ENCODE data around the gene DHX38. TPM values are rescaled to one million over a fixed set of nuclear protein-coding genes. Genes with fewer than 3 reads are reported as not detected.
"Not testable (repeated sequence)": the region's sequence is repeated elsewhere in the genome, so short reads cannot be mapped to it uniquely, and the experiment has no call there.

The DHX38 gene
- 47.9 and 70.0 TPM in 2 replicates for total RNA-seq (2014; rRNA removed; shearing (Covaris generic))

- DNase-seq (ENCODE audit: low read depth), result peak; percentile 97
These were observed at the start of gene DHX38, which contains the start of gene TXNL4B for GRCh38 chr16:72093448-72094265. DHX38 (plus strand) TSS chr16:72093847; CDS start chr16:72096158, 2,311 bp downstream. TXNL4B (minus strand) TSS chr16:72093620; CDS start chr16:72090749, 2,871 bp downstream.

DNA sequence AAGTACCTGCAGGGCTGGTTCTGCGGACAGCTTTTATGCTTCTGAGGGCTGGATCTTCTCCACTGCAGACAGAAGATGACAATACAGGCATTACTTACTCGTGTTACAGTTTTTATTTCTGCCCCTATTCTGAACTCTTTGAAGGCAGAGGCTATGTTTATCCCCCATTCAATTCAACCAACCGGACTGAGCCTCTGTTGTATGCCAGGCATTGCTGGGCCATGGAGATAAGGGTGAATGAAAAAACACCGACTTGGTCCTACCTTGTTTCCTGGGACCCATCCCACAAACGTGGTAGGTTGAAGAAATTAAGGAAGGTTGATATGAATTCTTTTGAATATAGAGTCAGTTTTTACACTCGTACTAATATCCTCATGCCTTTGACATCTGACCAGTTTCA is 49.4 kb upstream of the DHX38 start:
- no peak for DNase-seq (ENCODE audit: low read depth)

DNA sequence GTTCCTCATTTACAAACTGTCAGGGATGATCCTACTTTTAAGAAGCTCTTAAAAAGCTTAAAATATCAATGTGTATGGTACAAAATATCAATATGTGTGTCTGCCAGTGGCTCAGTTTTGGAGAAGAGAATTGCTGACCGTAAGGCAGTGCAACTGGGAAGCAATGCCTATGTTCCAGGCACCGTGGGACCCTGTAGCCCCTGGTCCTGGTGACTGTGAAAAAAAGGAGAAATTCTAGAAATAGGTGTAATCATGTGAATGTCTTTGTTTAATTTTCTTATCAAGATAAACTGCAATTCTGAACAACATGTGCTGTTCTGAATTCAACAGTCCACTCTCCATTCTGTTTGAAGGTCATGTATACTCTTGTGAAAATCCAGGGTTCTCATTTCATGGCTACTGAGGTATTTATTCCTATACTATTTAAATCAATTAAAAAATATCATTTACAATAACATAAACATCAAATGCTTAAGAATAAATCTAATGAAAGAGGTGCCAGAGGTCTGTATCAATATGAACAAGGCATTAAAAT is 48.8 kb upstream of the DHX38 start:
- no peak for DNase-seq (ENCODE audit: low read depth)

DNA sequence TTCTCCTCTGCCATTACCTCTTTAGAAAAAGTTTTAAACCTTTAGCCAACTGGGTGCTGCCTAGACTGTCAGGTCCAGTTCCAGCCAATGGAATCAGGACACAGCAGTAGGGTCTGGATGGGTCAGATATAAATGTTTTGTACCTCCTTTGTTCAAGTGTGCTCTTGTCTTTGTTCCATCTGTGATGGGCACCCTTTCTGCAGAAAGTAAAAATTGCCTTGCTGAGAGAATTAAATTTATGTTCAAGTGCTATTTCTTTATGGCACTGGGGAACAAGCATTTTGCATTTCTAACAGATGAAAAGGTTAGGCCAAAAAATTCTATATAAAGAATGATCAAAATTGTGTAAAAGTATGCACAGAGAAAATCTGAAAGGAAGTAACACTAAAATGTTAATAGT is 44.5 kb upstream of the DHX38 start:
- no peak for DNase-seq (ENCODE audit: low read depth)

DNA sequence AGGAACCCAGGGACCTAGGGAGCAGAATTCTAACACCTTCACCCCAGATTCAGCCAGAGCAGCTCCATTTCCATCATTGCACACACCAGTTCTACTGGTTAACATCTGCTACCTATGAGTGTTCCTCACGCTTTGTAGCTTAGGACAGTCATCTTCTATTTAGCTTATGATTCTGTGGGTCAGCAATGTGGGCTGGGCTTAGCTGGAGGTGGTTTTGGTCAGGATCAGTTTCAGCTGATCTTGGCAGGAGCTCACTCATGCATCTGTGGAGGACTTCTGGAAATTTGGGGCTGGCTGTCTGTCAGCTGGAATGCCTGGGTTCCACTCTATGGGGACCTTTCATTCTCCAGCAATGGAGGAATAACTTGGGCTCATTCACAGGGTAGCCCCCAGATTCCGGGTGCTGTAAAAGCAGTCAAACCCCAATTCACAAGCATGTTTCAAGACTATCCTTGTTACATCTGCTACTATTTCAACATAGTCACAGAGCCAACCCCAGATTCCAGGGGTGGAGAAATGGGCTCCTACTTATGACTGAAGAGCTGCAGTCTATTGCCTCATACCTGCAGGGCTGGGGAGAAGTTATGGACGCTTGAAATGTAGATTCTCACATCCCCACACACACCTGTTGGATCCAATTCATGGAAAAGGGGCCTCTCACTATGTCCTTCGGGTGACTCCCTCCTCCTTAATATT is 42.7 kb upstream of the DHX38 start:
- no peak for DNase-seq (ENCODE audit: low read depth)

DNA sequence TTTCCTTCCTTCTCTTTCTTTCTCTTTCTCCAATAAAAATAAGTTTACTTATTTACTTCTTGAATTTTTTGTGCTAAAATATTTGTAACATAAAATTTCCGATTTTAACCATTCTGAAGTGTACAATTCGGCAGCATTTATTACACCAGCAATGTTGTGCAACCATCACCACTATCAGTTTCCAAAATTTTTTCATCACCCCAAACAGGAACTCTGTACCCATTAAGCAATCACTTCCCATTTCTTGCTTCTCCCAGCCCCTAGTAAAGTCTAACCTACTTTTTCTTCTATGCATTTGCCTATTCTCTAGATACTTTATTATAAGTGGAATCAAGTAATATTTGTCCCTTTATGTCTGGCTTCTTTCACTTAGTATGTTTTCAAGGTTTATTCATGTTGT is 41.8 kb upstream of the DHX38 start:
- DNase-seq (ENCODE audit: low read depth), result no peak

DNA sequence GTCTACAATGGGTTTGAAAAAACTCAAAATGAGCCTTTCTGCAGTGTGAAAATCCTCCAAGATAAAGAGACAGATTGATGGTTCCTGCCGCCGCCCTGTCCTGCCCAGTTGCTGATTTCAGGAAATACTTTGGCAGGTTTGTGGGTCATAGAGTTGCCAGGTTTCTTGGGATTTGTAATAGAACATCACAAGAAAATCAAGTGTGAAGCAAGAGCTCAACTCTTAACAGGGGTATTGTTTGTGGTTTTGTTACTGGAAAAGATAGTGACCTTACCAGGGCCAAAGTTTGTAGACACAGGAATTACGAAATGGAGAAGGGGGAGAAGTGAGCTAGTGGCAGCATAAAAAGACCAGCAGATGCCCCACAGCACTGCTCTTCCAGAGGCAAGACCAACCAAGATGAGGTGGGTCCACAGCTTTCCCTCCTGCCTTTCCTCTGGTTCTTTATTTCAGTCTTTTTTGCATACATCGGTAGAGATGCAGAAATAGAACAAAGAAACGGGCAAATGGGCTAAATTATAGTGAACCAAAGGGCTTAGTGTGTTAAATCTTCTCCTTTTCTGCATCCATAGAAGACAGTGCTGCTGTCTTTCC is 39.3 kb upstream of the DHX38 start, which contains the start of gene HP:
HP (plus strand) TSS at position 252 of the 594 bp plus-strand sequence; CDS start at position 400, 148 bp downstream.
- DNase-seq (ENCODE audit: low read depth), result not testable (repeated sequence)

- no peak for DNase-seq (ENCODE audit: low read depth)
These were observed 37.7 kb upstream of the DHX38 start for GRCh38 chr16:72055911-72056310.

DNA sequence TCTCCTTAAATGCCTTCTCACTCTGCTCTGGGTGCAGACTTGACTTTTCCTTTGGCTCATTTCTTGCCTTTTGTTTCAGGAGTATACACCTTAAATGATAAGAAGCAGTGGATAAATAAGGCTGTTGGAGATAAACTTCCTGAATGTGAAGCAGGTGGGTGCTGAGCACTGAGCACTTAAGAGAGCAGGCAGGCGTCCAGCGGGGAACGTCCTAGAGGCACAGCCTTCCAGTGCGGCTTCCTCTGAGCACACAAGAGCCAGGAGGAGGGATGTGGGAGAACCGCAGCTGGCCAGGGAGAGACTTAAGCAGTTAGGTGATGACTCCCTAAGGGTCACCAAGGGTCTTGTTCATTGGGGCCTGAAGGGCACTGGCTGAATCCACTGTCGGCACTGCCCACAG is 36.3 kb upstream of the DHX38 start:
- not testable (repeated sequence) for DNase-seq (ENCODE audit: low read depth)

DNA sequence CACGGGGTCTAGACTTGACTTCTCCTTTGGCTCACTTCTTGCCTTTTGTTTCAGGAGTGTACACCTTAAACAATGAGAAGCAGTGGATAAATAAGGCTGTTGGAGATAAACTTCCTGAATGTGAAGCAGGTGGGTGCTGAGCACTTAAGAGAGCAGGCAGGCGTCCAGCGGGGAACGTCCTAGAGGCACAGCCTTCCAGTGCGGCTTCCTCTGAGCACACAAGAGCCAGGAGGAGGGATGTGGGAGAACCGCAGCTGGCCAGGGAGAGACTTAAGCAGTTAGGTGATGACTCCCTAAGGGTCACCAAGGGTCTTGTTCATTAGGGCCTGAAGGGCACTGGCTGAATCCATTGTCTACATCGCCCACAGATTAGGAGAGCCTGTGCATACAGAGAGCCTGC is 34.6 kb upstream of the DHX38 start:
- DNase-seq (ENCODE audit: low read depth), result not testable (repeated sequence)

- DNase-seq (ENCODE audit: low read depth), result no peak
These were observed 33.2 kb upstream of the DHX38 start for GRCh38 chr16:72060405-72060804.

DNA sequence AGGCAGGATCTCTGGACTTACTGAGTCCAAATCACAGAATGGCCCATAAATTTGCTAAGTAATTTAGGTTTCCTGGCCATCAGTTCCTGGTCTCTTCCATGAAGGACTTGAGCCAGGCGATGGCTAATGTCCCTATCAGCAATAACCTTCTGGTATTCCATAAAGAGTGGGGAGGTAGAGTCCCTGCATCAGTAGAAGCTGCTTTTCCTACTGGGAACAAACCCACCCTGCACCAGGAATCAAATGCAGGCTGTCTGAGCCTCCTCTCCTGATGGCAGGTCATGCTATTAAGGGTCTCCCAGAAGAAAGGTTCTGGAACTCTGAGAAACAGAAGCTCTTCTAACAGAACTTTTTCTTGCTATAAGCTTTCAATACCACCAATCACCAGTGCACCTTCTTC is 32.1 kb upstream of the DHX38 start:
- DNase-seq (ENCODE audit: low read depth), result no peak

DNA sequence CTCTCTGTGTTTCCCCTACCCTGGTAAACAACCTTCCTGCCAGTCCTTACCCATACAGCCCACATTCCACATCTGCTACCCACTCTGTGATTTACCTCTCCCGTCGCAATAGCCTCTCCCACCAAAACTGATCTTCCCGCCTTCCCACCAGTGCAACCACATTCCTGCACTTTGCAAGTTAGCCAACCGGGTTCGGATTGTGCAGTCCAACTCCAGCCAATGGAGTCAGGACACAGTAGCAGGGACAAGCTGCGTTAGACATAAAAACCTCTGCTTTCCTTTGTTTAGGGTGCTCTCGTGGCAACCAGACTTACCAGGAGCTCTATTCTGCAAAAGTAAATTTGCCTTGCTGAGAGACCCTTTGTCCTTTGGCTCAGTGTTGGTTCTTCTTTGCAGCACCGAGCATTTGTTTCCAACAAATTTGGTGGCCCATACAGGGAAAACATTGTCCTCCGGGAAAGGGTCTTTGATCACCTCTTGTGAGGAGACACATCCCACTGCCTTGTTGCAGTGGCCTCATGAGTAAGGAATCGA is 29.2 kb upstream of the DHX38 start:
- no peak for DNase-seq (ENCODE audit: low read depth)

DNA sequence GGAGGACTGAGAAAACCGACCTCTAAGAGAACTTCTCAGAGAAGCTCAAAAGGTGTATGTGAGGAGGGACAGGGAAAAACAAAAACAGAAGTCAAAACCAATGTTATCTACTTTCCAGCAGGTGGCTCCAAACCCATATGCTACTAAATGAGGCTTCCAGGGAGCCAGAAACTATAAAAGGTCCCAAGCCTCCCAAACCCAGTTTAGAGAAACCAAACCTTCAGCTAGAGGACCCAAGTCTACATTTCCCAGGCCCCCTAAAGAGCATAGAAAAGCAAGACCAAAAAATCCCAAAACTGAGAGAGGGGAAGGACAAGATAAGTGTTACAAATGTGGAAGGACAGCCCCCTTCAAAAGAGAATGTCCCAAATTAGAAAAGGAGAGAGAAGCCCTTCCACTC is 26.9 kb upstream of the DHX38 start:
- peak; percentile 4 for DNase-seq (ENCODE audit: low read depth)

GRCh38 chr16:72068930-72069329 is 24.7 kb upstream of the DHX38 start:
- no peak for DNase-seq (ENCODE audit: low read depth)

DNA sequence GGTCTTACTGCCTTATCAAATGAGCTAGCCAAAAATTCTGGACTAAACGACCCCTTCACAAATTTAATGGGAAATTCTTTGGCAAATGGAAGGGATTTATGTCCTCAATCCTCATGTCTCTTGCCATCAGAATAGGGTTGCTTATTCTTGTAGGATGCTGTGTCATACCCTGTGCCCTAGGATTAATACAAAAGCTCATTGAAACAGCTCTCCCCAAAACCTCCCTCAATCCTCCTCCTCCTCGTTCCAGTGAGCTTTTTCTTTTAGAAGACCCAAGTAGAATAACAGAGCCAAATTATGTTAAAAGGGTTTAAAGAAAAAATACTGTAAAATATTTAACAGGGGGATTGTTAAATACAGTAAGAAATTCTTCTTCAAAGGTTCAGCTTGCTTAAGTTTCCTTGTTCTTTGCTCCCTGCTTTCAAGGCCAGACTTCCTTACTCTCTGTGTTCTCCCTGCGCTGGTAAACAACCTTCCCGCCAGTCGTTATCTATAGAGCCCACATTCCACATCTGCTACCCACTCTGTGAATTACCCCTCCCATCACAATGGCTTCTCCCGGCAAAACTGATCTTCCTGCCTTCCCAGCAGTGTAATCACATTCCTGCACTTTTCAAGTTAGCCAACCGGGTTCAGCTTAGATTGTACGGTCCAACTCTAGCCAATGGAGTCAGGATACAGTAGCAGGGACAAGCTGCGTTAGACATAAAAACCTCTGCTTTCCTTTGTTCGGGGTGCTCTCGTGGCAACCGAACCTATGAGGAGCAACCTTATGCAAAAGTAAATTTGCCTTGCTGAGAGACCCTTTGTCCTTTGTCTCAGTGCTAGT is 20.9 kb upstream of the DHX38 start:
- no peak for DNase-seq (ENCODE audit: low read depth)

DNA sequence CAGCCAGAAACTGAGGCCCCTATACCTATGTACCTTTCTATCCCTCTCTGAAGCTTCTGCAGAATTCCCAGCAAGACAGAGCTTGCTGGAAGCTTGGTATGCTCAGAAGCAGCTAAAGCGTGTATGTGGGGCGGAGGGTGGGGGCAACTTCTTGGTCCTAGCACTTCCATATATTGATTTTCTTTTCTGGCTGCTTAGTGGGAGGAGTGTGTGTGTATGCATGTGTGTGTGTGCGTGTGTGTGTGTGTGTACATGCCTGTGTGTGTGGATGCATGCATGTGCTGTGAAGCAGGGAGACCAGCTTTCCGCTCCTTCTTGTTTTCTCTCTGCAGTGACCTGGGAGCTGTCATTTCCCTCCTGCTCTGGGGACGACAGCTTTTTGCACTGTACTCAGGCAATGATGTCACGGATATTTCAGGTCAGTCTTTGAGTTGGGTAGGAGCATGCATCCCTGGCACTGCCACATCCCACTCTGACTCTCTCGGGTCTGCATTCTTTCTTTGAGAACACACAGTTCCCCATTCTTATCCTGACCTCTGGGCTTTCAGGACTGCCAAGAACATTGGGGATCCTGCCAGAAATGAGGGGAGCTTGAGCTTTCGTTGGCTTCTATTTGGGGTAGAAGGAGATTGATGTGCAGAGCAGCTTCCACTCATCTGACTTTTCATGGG is 20.0 kb upstream of the DHX38 start:
- no peak for DNase-seq (ENCODE audit: low read depth)

DNA sequence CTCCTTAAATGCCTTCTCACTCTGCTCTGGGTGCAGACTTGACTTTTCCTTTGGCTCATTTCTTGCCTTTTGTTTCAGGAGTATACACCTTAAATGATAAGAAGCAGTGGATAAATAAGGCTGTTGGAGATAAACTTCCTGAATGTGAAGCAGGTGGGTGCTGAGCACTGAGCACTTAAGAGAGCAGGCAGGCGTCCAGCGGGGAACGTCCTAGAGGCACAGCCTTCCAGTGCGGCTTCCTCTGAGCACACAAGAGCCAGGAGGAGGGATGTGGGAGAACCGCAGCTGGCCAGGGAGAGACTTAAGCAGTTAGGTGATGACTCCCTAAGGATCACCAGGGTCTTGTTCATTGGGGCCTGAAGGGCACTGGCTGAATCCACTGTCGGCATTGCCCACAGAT is 18.6 kb upstream of the DHX38 start:
- not testable (repeated sequence) for DNase-seq (ENCODE audit: low read depth)

DNA sequence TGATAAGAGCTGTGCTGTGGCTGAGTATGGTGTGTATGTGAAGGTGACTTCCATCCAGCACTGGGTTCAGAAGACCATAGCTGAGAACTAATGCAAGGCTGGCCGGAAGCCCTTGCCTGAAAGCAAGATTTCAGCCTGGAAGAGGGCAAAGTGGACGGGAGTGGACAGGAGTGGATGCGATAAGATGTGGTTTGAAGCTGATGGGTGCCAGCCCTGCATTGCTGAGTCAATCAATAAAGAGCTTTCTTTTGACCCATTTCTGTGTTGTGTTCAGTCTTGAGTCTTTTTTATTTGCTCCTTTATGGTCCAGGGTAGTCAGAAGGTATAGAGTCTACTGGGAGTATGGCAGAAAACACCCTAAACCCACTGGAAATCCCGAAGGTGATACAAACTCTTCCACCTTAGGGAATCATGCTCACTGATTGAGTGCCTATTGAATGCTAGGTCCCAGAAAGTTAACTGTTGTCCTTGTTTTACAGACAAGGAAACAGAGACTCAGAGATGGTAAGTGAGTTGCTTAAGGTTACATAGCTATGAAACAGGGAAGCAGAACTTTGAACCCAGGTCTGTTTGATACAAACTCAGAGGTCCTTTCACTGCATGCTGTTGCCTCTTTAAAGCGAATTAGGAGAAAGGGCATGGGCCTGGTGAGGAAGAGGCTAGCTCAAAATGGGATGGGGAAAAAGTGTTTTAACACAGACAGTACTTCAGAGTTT is 16.5 kb upstream of the DHX38 start:
- not testable (repeated sequence) for DNase-seq (ENCODE audit: low read depth)
